ENCODE measurements around the gene STAT5B. TPM values are rescaled to one million over a fixed set of nuclear protein-coding genes. Genes with fewer than 3 reads are reported as not detected.
"Not testable (repeated sequence)": the region's sequence is repeated elsewhere in the genome, so short reads cannot be mapped to it uniquely, and the experiment has no call there.

The STAT5B gene
- total RNA-seq, 1 donor from 2014 or later = 82.6 TPM

DNA sequence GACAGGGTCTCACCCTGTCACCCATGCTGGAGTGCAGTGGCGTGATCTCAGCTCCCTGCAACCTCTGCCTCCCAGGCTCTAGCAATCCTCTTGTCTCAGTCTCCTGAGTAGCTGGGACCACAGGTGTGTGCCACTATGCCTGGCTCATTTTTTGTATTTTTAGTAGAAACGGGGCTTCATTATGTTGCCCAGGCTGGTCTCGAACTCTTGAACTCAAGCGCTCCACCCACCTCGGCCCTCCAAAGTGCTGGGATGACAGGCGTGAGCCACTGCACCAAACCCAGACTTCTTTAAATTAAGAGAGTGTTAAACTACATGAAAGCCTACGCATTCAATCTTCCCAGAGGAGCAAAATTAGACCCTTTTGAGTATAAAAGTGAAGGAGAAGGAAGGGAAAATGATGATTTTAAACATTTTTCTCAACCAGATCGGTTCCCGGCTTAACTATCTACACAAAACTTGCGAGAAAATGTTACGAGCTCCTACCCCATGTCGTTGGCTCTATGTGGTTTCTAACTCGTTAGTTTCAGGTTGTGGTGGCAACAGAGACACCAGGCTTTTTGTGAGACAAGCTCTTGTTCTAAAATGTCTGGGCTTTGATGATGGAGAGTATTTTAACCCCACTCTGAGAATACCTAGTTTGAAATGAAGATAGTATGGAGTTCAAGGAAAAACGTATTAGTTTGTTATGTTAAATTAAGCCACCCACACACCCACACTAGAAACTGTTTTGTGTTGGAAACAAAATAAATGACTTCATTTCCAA lies 26.3 kb downstream of the STAT5B start:
- CTCF ChIA-PET = interaction anchor here (1.6 kb wide), 1 partner anchor 39 kb away, joined by 5 read pairs; the partner anchor contains the start of gene STAT5A
- ATAC-seq (ENCODE audit: low read depth) = no peak
- no peak for TF ChIP-seq CTCF (IDR thresholded peaks at IDR 0.05)
- no peaks in the 10 kb centered on the region for H3K9me3 Mint-ChIP-seq
- H3K27ac Mint-ChIP-seq = peak overlapping the region; percentile 76
- DNase-seq = no peak
- intact Hi-C loops (cut with micrococcal nuclease) = no loop called here
- peaks cover 54% of the 10 kb centered on the region for H3K4me1 Mint-ChIP-seq
- no peaks in the 10 kb centered on the region for H3K27me3 Mint-ChIP-seq
- no peak overlapping the region for H3K4me3 Mint-ChIP-seq
- POLR2A ChIA-PET = interaction anchor here (0.6 to 3.6 kb wide), 11 partner anchors 8 to 139 kb away, joined by 3 to 61 read pairs (median 7); partner anchors contain the start of genes STAT3, STAT5A and STAT5B
- H3K36me3 Mint-ChIP-seq (ENCODE audit: low read depth) = peaks cover 2% of the 10 kb centered on the region

DNA sequence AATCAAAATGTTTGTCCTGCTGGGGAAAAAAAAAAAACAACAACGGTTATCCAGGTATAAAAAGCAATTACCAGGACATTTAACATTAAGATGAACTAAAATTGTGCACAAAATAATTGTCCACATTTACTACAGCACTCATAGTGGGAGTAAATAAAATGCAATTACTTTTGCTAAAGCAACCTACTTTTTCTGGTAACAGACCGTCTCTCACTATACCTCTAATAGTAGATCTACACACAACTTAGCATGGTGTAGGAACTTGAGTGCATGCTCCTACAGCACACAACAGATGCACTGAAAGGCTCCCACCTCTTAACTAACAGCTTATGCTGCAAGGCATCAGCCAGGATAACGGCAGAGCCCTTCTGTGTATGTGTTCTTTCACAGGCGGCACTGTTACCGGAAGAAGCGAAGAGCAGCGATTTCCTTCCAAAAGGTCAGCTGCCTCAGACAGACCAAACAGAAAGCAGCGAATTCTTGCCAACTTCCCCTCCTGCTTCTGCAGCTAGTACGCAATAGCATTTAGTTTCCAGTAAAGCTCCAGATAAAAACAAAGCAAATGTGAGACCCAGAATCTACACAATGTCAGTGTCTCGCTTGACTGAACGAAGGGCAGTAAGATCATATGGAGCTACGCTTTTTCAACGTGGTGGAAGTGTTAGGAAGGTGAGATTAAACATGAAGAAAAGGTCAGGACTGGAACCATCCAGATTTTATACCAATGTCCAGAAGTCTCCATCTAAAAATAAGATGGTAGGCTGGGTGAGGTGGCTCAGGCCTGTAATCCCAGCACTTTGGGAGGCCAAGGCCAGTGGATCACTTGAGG lies 27.6 kb downstream of the STAT5B start:
- peak; percentile 42 for DNase-seq
- Mint-ChIP-seq H3K27me3 (no peaks in the 10 kb centered on the region), H3K36me3 (ENCODE audit: low read depth) (no peaks in the 10 kb centered on the region), H3K9me3 (no peaks in the 10 kb centered on the region), H3K4me1 (peaks cover 52% of the 10 kb centered on the region), H3K27ac (peak overlapping the region; percentile 96), H3K4me3 (peak overlapping the region; percentile 86)
- TF ChIP-seq CTCF (IDR thresholded peaks at IDR 0.05) = no peak
- ChIA-PET POLR2A (interaction anchor here (0.6 to 3.6 kb wide), 30 partner anchors 9 to 1112 kb away, joined by 3 to 61 read pairs (median 4); partner anchors contain the start of genes CNP, DHX58, DNAJC7 and GHDC), CTCF (interaction anchor here (0.9 to 1.6 kb wide), 2 partner anchors 40 to 158 kb away, joined by 3 to 5 read pairs; partner anchors contain the start of gene STAT5A)
- peak; percentile 99 for ATAC-seq (ENCODE audit: low read depth)
- intact Hi-C loops (cut with micrococcal nuclease) = loop anchor here (1.0 kb wide), 2 partner anchors 27 to 40 kb away; partner anchors contain the start of gene STAT5A

- Mint-ChIP-seq H3K27ac (peak overlapping the region; percentile 96), H3K4me3 (peak overlapping the region; percentile 25), H3K36me3 (ENCODE audit: low read depth) (no peaks in the 10 kb centered on the region), H3K27me3 (no peaks in the 10 kb centered on the region), H3K4me1 (peaks cover 46% of the 10 kb centered on the region), H3K9me3 (no peaks in the 10 kb centered on the region)
- intact Hi-C loops (cut with micrococcal nuclease) = loop anchor here (1.0 kb wide), 2 partner anchors 28 to 41 kb away; partner anchors contain the start of gene STAT5A
- DNase-seq (no peak), ATAC-seq (ENCODE audit: low read depth) (no peak)
- POLR2A ChIA-PET = interaction anchor here (0.7 to 3.6 kb wide), 11 partner anchors 10 to 1113 kb away, joined by 3 to 61 read pairs (median 7); partner anchors contain the start of genes GHDC, STAT5A and STAT5B
- TF ChIP-seq CTCF (IDR thresholded peaks at IDR 0.05) = no peak
- CTCF ChIA-PET = no interaction called here
Observed at GRCh38 chr17:42247734-42248133, 28.5 kb downstream of the STAT5B start.

- no peak for ATAC-seq (ENCODE audit: low read depth)
- no peak overlapping the region for H3K4me3 Mint-ChIP-seq
- ChIA-PET CTCF (no interaction called here), POLR2A (interaction anchor here (3.4 to 3.6 kb wide), 2 partner anchors 29 to 42 kb away, joined by 40 to 61 read pairs; partner anchors contain the start of genes STAT5A and STAT5B)
- H3K27ac Mint-ChIP-seq = peak overlapping the region; percentile 71
- H3K9me3 Mint-ChIP-seq = no peaks in the 10 kb centered on the region
- no peak for TF ChIP-seq CTCF (IDR thresholded peaks at IDR 0.05)
- intact Hi-C loops (cut with micrococcal nuclease) = no loop called here
- DNase-seq = no peak
- no peaks in the 10 kb centered on the region for H3K36me3 Mint-ChIP-seq (ENCODE audit: low read depth)
- H3K4me1 Mint-ChIP-seq = peaks cover 47% of the 10 kb centered on the region
- no peaks in the 10 kb centered on the region for H3K27me3 Mint-ChIP-seq
Observed at GRCh38 chr17:42246515-42246914, 29.7 kb downstream of the STAT5B start.

- H3K36me3 Mint-ChIP-seq (ENCODE audit: low read depth); DNase-seq; H3K4me3 Mint-ChIP-seq; POLR2A ChIA-PET; H3K27me3 Mint-ChIP-seq; ATAC-seq (ENCODE audit: low read depth); intact Hi-C loops (cut with micrococcal nuclease); H3K27ac Mint-ChIP-seq; H3K9me3 Mint-ChIP-seq: not testable (repeated sequence)
- H3K4me1 Mint-ChIP-seq = peaks cover 41% of the 10 kb centered on the region
- CTCF ChIA-PET = interaction anchor here (0.5 kb wide), 1 partner anchor 59 kb away, joined by 4 read pairs; no protein-coding TSS in a partner anchor
Observed at GRCh38 chr17:42245183-42245582, 31.0 kb downstream of the STAT5B start.

DNA sequence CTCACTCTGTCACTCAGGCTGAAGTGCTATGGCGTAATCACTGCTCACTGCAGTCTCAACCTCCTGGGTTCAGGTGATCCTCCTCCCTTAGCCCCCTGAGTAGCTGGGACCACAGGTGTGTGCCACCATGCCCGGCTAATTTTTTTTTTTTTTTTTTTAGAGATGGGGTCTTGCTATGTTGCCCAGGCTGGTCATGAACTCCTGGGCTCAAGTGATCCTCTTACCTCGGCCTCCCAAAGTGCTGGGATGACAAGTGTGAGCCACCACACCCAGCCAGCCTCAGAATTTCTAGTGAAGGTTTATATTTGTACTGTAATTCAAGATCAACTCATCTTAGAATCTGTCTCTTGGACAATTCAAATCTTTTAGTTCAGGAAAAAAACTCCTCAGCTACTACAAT lies 32.1 kb downstream of the STAT5B start:
- CTCF ChIA-PET = interaction anchor here (1.1 kb wide), 1 partner anchor 22 kb away, joined by 3 read pairs; no protein-coding TSS in a partner anchor
- ATAC-seq (ENCODE audit: low read depth) = not testable (repeated sequence)

More for the DNA sequence above, 32.1 kb downstream of the STAT5B start:
- H3K4me1 Mint-ChIP-seq = peaks cover 30% of the 10 kb centered on the region
- H3K9me3 Mint-ChIP-seq; intact Hi-C loops (cut with micrococcal nuclease); H3K27ac Mint-ChIP-seq; H3K4me3 Mint-ChIP-seq; POLR2A ChIA-PET; H3K36me3 Mint-ChIP-seq (ENCODE audit: low read depth); DNase-seq; H3K27me3 Mint-ChIP-seq: not testable (repeated sequence)

Data from activated B cell treated with CpG ODN at 0.5 μM for 24 hours (primary cell).